ENCODE data around the gene ICAM2.

DNA sequence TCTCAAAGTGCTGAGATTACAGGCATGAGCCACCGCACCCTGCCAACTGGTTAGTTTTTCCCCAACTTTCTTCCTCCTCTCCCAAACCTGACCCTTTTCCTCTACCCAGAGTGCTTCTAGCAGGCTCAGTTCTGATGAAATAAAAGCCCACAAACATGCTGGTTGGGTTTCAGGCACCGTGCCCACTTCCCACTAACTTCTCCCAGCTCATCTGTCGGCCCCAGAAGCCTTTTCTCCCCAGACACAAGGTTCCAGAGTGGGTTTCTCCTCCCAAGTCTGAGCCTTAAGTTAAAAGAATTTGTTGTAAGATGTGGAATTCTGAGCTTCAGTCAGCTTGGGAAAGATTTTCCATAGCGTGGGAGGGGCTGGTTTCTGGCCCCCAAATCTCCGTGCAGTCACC, 36.2 kb downstream of the ICAM2 start:
- TF ChIP-seq, protein P1, sequence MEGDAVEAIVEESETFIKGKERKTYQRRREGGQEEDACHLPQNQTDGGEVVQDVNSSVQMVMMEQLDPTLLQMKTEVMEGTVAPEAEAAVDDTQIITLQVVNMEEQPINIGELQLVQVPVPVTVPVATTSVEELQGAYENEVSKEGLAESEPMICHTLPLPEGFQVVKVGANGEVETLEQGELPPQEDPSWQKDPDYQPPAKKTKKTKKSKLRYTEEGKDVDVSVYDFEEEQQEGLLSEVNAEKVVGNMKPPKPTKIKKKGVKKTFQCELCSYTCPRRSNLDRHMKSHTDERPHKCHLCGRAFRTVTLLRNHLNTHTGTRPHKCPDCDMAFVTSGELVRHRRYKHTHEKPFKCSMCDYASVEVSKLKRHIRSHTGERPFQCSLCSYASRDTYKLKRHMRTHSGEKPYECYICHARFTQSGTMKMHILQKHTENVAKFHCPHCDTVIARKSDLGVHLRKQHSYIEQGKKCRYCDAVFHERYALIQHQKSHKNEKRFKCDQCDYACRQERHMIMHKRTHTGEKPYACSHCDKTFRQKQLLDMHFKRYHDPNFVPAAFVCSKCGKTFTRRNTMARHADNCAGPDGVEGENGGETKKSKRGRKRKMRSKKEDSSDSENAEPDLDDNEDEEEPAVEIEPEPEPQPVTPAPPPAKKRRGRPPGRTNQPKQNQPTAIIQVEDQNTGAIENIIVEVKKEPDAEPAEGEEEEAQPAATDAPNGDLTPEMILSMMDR (IDR thresholded peaks at IDR 0.05; ENCODE audit: low read length): no peak
- no peak for TF ChIP-seq EZH2 (optimal IDR thresholded peaks at IDR 0.05; ENCODE audit: low read depth, low read length)
